HG03045 (cell line): Measurements from ENCODE around the gene PRR23E.

Source experiments
- ATAC-seq: cut with Tn5 transposase; IDR thresholded peaks from one replicate; pipeline ENCODE4 v1.9.1; 2021; ENCODE audit warnings: mild to moderate bottlenecking, moderate library complexity; ENCODE audit not compliant: unreplicated experiment

Gene PRR23E

GRCh38 chr3:127207727-127208482 lies 15.0 kb downstream of the PRR23E start:
- ATAC-seq: no peak

DNA sequence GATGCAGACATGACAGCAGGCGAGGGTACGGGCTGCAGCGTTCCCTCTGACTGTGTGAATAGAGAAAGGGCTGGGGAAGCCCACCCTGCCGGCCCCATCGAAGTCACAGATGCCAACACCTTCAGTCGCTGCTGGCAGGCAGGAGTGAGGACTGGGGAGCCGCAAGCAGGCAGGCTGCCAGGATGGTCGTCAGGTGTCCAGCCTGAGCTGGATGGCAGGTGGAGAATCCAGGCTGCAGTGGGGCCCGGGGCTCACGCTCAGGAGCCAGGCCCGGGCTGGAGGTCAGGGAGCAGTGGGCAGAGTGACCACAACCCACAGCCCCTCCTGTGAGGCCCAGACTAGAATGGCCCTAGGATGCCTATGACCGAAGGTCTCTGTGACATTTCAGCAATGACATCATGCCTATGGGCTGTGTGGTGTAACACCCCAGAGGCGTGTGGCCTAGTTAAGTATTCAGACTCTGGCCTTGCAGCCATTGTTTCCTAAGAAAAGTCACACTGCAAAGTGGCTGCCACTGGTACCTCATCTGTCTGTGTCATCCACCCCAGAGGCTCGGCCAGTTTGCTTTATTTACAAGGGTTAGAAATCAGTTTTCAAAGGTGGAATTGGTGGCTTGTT lies 15.7 kb downstream of the PRR23E start:
- no peak for ATAC-seq

DNA sequence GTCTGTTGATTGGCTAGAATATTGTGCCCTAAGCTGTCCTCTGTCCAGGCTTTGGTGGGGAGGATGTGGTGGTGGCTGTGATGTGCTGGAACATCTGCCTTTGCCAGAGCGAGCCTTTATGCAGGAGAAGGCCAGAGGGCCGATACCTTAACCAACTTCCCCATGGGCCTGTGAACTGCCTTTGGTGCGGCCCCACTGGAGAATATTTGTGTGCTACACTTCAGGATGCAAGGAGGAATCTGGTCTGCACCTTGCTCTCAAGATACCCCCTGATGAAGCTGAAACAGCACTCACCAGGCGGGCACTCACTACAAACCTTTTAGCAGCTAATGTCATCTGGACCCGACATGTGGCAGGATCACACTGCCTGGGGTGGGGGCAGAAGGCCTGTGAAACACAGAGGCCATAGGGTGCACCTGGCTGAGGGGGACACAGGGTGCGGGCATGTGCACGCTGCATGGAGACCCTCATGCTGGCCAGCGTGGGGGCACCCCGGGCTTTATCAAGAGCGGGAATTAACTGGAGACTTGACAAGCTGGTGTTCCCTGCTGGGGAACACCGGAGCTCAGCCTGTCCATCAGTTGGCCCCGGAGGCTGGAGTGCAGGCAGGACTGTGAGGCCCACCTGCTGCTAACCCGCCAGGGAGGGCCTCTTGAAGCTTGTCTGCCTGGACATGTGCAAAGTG lies 16.4 kb downstream of the PRR23E start:
- no peak for ATAC-seq

GRCh38 chr3:127209840-127210653 lies 17.1 kb downstream of the PRR23E start:
- ATAC-seq: no peak

DNA sequence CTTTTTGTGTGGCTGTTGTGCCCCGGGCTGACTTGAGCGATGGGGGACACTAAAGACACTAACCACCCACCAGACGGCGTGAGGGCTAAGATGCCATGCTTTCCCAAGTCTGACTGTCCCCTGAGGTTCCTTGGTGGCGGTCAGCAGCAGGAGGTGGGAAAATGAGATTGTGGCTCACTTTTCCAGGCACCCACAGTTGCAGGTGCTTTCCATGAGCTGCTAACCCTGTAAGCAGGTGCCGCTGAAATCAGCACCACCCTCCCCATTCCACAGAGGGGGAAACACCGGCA lies 17.7 kb downstream of the PRR23E start:
- no peak for ATAC-seq

DNA sequence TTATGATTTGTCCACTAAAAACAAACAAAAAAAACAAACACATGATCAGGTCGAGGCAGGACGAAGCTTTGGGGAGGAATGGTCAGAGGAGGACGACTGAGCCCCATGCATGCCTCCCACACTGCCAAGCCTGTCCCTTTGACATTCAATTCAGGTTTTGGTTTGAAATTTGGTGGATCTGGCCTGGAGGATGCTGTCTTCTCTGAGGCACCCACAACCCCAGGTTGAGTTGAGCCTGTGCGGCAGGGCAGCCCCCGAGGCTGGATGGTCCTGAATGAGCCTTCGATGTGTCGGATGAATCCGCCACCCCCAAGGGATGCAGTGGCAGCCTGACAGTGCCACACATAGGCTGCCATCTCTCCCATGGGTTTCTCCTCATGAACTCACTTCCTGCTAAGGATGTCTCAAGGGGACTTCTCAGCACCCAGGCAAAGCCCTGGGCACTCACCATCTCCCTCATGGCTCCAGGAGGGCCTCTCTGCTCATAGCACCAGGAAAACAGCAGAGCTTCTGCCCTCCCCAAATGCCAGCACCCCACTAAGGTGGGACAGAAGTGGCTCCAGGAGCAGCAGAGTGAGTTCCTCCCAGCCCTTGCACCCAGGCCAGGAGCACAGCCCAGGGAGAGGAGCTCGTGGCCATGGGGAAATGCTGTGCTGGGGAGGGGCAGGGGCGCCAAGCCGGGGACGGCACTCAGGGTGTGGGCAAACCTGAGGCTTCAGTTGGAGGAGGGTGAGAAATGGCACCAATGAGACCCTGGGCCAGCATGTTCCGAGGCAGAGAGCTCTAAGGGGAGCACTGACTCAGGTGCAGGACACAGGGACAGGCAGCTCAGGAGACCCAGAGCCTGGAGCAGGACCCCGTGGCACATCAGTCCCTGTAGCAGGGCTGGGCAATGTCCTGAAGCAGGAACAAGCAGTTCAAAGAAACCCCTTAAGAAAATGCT lies 18.5 kb downstream of the PRR23E start:
- ATAC-seq: no peak

DNA sequence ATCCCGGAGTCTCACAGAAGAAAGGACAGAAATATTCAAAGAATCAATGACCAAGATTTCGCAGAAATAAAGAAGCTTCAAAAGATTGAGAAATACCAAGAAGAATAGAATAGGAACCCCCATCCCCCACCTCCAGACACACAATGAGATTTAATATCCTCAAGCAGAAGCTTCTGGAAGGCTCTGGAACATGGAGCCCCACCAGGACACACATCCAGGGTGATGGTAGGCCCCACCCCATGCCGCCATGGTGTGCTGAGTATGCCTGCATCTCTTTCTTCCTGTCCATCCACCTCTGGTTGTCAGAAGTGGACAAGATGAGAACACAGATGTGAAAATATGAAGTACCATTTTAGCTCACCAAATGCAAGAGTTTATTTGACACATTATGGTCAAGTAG lies 19.3 kb downstream of the PRR23E start:
- ATAC-seq: no peak

DNA sequence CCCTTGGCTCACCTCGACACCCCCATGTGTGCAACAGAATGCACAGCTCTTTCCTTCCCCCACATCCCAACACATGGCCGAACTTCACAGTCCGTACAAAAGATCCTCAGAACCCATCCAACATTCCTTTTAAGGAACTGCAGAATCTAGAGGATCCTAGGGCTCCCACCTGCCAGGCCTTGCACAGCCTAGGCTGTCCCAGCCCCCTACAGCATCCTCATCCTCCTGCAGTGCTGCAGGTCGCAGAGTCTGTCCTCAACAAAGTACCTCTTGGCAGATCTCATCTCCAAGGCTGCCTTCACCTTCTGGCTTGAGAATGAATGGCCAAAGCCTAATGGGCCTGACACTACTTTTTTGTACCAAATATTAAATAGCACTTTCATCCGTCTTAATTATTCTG lies 19.8 kb downstream of the PRR23E start:
- no peak for ATAC-seq

GRCh38 chr3:127213381-127213918 lies 20.5 kb downstream of the PRR23E start:
- ATAC-seq: no peak

GRCh38 chr3:127214975-127215374 lies 22.0 kb downstream of the PRR23E start:
- ATAC-seq: no peak

GRCh38 chr3:127215714-127216414 lies 22.9 kb downstream of the PRR23E start:
- no peak for ATAC-seq

DNA sequence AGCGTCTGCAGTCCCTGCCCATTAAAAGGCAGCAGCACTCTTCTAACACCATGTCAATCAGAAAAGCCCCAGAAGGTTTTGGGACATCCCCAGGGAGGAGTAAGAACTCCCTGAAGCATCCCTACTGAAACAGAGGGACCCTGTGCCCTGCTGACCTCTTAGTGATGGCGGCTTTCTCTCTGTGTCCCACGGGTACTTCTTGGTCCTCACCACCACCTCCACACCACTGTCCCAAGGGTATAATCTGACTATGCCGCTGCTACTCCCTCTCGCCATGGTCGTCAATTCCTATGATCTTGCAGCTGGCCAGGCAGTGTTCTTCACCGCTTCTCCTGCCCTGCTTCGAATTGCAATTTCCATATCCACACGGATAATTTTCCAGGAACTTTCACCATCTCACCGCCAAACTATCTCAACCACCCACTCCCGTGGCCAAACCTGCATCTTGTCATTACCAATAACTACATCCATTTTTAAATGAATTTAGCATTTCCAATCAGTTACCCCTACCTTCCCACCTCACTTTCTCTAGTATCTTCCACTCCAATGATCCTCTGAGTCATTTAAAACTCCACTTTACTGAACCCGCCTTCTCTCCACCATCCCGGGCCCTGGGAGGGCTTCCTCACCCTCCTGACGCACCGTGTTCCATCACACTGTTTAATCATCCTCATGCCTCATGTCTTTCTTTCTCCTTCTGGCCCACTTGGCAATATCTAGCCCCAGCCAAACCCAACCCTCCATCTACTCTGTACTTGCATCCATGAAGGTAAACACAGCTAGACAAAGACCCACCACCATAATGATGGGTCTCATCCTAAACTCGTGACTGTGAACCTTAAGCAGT lies 23.7 kb downstream of the PRR23E start:
- ATAC-seq: no peak

GRCh38 chr3:127217596-127218453 lies 24.9 kb downstream of the PRR23E start:
- ATAC-seq: no peak

DNA sequence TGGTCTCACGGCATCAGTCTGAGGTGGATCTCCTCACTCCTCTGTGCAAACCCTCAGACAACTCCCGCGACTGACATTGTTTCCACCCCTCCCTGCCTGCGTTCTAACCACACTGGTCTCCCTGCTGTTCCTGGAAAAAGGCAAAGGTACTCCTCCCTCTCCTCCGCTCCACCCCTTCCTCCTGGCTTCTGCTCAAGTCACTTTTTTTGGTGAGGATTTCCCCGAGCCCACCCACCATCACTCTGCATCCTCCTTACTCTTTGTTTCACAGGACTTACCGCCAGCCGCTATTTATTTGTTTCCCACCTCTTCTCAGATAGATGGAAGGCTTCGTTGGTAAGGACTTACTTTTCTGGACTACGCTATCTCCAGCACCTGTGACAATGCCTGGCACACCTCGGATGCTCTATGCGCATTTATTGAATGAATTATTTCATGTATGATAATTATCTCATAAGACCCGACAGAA lies 25.6 kb downstream of the PRR23E start:
- ATAC-seq: no peak

- no peak for ATAC-seq
These were observed 27.6 kb downstream of the PRR23E start for GRCh38 chr3:127220497-127220896.

GRCh38 chr3:127221037-127221436 lies 28.1 kb downstream of the PRR23E start:
- ATAC-seq: no peak

DNA sequence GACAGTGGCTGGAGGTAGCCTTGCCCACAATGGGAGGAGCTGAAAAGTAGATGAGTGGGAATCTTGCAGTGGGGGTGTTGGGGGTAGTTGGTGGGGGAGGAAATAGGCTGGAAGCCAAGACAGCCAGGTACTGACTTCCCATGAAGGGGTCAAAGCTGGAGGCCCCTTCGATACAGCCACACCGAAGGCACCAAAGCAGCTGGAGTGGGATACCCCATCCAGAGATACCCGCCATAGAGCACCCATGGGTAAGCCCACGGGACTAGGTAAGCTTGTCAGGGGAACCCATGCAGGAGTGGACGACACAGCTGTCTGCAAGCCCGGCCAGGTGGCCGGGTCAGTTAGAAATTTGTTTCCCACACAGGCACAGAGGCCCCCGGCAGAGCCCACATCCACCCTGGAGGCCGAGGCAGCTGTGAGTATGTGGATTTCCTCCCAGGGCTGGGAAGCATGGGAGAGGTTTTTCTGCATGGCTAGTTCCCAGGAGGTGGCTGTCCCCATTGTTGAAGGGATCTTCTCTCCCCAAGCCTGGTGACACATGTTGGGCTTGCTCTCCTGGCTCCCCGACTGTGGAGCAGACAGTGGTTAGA lies 28.6 kb downstream of the PRR23E start:
- no peak for ATAC-seq
